ENCODE results near the gene ATXN1.

Gene ATXN1

DNA sequence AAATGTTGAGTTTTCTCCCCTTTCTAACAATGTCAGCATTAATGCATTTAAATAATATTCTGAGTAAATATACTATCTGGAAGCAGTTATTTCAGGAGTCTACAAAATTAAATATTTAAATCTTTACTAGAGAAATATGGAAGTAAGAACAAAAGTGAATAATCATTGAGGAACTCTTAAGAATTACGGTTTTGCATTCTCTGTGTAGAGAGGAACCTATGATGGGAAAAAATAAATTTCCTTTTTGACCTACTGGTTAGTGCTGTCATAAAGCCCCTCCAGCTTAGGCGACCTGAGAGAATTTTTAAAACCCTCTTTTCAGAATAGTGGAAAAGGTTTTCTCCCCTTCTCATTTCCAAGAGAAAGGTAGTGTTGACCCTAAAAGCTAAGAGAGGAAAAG is 64.8 kb downstream of the ATXN1 start:
- DNase-seq: no peak

GRCh38 chr6:16694781-16695578 is 66.3 kb downstream of the ATXN1 start:
- no peak for DNase-seq

DNA sequence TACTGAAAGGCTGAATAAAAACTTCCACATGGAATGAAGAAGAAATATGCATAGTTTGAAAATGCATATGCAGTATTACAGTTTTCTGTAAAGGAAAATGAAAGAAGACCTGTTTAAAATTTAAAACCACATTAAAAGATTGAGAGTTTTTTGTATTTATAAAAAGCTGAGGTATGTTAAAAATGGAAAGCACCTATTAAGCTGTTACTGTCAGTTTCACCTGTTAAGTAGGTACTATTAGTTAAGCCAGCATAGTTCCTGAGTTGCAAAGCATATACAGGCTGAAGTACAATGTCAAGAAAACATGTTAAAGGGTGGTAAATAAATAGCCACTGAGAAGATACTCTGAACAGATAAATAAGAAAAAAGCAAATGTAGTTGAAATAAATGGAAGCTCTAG is 69.9 kb downstream of the ATXN1 start:
- DNase-seq: no peak

DNA sequence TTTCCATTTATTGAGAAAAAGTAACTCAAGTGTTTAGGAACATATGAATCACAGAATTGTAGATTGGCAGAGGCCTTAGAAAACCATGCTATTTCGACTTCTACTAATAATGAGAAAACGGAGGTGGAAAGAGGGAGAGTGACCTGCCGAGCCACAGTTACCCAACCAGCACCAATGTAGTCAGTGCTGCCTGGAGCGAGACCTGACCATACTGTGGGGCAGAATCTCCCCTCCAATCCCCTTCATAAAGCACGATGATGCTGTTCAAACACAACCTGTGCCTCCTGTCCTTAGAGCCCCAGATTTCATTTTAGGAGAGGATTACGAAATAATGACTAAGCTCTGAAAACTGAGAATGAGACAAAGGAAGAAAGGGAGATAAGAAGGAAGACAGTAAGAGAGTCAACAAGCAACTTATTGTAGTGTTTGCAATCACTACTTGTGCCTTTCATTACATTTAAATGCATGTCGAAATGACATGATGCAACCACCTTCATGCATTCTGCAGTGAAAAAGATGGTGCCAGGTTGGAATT is 70.6 kb downstream of the ATXN1 start:
- DNase-seq: no peak

DNA sequence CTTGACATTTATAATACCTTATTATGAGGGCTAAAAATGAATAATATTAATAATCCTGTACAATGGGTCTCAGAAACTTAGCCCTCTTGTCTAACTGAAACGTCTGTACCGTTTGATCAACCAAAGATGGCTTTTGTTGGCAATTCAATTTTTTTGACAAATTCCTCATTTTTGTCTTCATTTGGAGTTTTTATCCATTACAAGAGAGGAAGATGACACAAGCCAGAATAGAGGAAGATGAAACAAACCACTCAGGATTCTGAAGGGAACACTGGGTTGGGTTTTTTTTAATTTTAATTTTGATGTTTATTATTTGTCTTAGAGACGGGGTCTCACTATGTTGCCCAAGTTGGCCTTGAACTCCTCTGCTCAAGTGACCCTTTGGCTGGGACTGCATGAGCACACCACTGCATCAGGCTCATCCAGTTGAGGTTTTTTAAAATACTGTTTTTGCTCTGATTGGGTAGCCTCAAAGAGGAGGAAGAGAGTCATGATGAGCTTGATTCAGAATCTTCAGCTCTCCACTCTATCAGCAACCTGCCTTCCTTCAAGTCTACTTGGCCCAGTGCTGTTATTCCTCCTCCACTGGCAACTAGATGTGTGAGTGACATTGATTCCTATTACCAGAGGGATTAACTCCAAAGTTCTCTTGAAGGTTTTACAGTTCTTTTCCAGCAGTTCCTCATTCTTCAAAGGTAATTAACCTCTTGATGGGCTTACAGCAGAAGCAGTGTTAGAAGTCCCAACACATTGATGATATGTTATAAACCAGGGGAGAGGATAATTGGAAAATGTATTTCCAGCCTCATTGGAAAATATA is 71.3 kb downstream of the ATXN1 start:
- no peak for DNase-seq

GRCh38 chr6:16688984-16689636 is 72.2 kb downstream of the ATXN1 start:
- DNase-seq: no peak

- DNase-seq: no peak
Observed at GRCh38 chr6:16688436-16688835, 72.8 kb downstream of the ATXN1 start.

GRCh38 chr6:16687045-16687444 is 74.2 kb downstream of the ATXN1 start:
- DNase-seq: no peak

DNA sequence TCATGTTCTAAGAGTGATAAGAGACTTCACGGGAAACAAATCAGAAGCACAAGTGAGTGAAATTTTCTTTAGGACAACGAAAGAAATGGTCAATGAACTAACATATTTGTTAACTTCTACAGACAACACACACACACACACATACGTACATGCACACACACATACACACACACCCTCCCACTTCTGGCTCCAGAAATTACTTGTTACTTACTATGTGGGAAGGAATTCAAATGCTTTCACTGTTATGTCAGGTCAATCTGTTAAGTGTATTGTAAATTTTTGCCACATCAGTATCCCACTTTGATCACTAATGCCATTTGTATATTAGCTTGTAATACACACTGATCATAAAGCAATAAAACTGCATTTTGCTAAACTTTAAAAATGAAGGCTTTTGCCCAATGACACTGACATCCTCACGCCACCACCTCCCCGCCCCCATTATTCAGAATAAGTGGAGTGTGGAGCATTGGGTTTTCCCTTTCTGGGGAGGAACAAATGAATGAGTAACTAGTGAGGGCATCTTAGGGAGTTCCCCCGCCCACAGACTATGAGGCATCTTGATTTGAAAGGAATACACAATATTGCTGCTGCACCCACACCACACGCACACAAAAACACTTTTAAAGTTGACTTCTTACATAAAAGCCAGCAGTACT is 76.2 kb downstream of the ATXN1 start:
- no peak for DNase-seq

DNA sequence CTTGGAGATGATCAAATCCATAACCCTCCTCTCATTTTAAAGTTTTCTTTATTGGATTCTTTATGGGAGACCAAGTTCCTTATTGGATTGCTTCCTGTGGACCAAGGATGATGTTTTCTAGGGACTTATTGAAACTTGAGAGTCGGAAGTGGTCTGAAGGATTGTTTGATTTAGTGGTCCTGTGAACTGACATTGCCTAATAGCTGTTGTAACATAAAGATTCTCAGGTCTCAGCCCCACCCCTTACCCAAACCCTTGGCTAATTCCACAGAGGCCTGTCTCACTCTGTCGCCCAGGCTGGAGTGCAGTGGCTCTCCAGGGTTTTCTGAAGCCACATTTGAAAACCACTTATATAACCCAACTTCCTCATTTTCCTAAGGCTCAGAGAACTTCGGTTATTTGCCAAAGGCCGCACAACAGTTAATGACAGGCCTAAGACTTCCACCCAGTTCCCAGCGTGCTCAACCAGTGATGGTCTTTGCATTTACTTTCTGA is 77.0 kb downstream of the ATXN1 start:
- DNase-seq: no peak

DNA sequence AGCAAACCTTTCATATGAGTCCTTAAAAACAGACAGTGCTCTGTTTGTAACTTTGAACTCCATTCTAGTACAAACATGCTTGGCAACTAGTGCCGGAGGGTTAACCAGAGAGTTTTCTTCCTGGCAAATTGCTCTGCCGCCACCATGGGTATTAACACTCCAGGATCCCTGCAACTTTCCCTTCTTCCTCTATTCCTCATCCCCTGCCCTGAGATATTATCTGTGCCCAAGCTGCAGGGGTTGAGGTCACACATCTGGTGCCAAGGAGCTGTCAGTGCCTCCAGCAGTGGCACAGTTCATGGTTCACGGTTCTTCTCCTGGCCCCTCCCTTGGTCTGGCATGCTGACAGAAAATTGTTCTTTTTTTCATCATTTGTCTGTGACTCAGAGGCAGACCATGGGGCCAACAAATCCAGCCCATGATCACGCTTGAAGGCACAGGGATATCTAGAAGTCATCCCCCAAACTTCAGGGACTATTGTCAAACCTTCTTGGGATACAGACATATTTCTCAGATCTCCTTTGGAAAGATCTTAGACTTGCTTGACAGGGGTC is 77.5 kb downstream of the ATXN1 start:
- no peak for DNase-seq

GRCh38 chr6:16681260-16681873 is 79.9 kb downstream of the ATXN1 start:
- no peak for DNase-seq

- DNase-seq: no peak
Observed at GRCh38 chr6:16679050-16679449, 82.2 kb downstream of the ATXN1 start.

- DNase-seq: no peak
Observed at GRCh38 chr6:16677458-16677857, 83.8 kb downstream of the ATXN1 start.

GRCh38 chr6:16676978-16677377 is 84.3 kb downstream of the ATXN1 start:
- no peak for DNase-seq

- DNase-seq: no peak
Observed at GRCh38 chr6:16676376-16676775, 84.9 kb downstream of the ATXN1 start.

DNA sequence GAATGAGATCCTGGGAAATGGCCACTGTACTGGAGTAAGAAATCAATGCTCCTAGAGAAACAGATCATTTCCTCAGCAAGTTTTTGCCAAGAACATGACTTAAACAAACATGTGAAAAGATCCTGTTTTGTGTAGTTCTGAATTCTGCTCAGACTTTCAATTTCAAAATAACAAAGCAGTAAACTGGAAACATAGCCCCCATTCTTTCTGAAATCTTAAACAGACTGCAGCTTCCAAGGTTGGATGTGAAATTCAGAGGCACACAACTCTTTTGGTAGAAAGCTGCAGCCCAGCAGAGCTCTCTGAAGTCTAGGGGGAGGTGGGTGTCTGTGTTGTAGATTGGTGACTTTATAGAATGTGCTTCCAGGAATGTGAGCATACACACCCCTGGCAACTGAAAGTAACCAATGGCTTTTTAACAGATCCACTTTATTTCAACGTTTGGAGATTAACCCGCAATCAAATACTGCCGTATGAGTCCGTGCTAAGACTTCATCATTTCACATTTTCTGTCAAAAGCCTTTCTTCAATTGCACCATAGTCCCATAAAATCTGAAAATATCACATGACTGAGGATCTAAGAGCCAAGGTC is 86.4 kb downstream of the ATXN1 start:
- DNase-seq: no peak

DNA sequence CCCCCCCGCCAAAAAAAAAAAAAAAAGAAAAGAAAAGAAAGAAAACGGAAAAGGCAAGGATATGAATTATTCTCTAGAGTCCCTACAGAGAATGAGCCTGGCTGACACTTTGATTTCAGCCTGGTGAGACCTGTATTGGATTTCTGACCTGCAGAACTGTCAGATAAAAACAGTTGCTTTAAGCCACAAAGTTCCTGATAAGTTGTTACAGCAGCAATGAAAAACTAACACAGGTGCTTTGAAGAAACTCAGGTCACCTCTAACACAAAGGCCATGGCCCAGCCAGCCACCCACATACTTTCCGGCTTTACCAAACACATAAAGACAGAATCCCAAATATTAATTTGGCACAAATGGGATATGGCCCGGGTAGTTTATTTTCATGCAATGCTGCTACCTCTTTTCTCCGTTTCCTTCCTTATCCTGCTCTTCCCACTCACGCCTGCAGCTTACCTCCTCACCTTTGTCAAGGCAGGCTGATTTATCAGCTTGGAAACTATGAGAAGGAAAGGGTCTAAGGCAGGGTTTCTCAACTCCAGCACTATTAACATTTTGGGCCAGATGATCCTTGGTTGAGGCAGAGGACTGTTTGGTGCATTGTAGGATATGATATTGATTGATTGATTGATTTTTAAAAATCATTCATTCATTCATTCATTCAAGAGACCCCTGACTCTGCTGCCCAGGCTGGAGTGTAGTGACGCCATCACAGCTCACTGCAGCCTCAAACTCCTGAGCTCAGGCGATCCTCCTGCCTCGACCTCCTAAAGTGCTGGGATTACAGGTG is 88.1 kb downstream of the ATXN1 start:
- DNase-seq: no peak

GRCh38 chr6:16671302-16672289 is 89.7 kb downstream of the ATXN1 start:
- no peak for DNase-seq

Data from DMS79 treated with DMSO at 0.1 percent for 48 hours (cell line).